ENCODE measurements around the gene KAT2B.
"Not testable (repeated sequence)": the region's sequence is repeated elsewhere in the genome, so short reads cannot be mapped to it uniquely, and the experiment has no call there.

Gene KAT2B

DNA sequence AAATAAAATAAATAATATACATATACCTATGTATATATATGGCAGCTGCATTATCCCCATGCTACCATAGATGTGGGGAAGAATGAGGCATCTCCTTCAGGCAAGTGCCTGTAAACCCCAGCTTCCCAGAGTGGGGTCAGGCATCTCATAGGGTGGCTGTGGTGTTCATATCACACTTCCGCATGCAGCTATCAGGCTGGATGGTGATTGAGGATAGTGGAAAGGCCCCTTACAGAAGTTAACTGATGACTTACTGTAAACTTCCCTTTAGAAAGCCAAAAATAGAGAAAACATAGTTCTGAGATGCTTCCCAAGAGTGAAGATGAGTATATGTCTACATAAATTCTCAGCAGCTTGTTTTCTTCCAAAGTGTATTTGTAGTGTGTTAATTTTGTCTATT lies 24.7 kb upstream of the KAT2B start:
- no peak for TF ChIP-seq CTCF (conservative IDR thresholded peaks at IDR 0.05; ENCODE audit: low read depth, low read length)
- H3K4me1 ChIP-seq (ENCODE audit: low read depth, poor library complexity, severe bottlenecking), result no peaks in the 10 kb centered on the region
- H3K4me2 ChIP-seq, result no peak overlapping the region
- H3K79me2 ChIP-seq (ENCODE audit: insufficient read depth, low read depth), result no peaks in the 10 kb centered on the region
- H4K20me1 ChIP-seq (ENCODE audit: insufficient read depth), result no peaks in the 10 kb centered on the region
- no peaks in the 10 kb centered on the region for H3K36me3 ChIP-seq (ENCODE audit: insufficient read depth)
- no peak overlapping the region for H3K9ac ChIP-seq
- no peaks in the 10 kb centered on the region for H3K27me3 ChIP-seq (ENCODE audit: insufficient read depth, low read depth)
- no peak overlapping the region for H3K4me3 ChIP-seq (IDR thresholded peaks at IDR 0.05; ENCODE audit: insufficient read depth, low read depth, low read length)
- H3K27ac ChIP-seq, result no peak overlapping the region
- no peak overlapping the region for H2AFZ ChIP-seq (ENCODE audit: low read depth)

GRCh38 chr3:20016076-20016475 lies 24.2 kb upstream of the KAT2B start:
- H4K20me1 ChIP-seq (ENCODE audit: insufficient read depth); H3K4me3 ChIP-seq (IDR thresholded peaks at IDR 0.05; ENCODE audit: insufficient read depth, low read depth, low read length); H3K9ac ChIP-seq; H3K4me1 ChIP-seq (ENCODE audit: low read depth, poor library complexity, severe bottlenecking); H2AFZ ChIP-seq (ENCODE audit: low read depth); H3K4me2 ChIP-seq; H3K27ac ChIP-seq; H3K27me3 ChIP-seq (ENCODE audit: insufficient read depth, low read depth); H3K36me3 ChIP-seq (ENCODE audit: insufficient read depth); H3K79me2 ChIP-seq (ENCODE audit: insufficient read depth, low read depth): not testable (repeated sequence)

DNA sequence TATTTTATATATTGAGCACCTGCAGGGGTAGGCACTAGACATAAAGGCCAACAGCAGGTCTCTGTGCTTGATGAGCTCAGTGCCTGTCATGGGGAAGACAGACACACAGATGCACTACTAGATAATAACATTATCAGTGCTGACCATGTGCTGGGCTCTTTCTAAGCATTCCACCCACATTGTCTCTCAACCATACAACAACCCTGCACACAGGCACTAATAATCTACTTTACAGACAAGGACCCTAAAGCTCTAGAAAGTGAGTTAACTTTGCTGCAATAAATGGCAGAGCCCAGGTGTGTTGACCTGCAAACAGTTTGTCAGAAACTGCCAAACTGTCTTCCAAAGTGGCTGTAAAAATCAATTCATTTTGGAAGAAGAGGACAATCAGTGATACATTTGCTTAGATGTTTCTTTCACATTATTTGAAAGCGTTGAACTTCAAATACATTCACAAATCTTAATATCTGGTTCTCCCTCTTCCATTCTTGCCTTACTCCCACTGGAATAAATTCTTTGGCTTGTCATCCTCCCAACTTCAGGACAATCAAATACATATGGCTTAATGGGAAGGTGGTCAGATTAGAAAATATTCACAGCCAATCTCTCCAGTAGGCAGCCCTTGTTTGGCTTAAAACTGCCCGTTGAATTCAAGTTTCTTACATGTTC lies 17.2 kb upstream of the KAT2B start:
- Histone ChIP-seq H2AFZ (ENCODE audit: low read depth) (no peak overlapping the region), H3K4me1 (ENCODE audit: low read depth, poor library complexity, severe bottlenecking) (no peaks in the 10 kb centered on the region), H3K27me3 (ENCODE audit: insufficient read depth, low read depth) (no peaks in the 10 kb centered on the region), H3K4me2 (no peak overlapping the region), H3K4me3 (IDR thresholded peaks at IDR 0.05; ENCODE audit: insufficient read depth, low read depth, low read length) (no peak overlapping the region), H4K20me1 (ENCODE audit: insufficient read depth) (no peaks in the 10 kb centered on the region), H3K27ac (no peak overlapping the region), H3K36me3 (ENCODE audit: insufficient read depth) (no peaks in the 10 kb centered on the region), H3K9ac (no peak overlapping the region), H3K79me2 (ENCODE audit: insufficient read depth, low read depth) (no peaks in the 10 kb centered on the region)
- no peak for TF ChIP-seq CTCF (conservative IDR thresholded peaks at IDR 0.05; ENCODE audit: low read depth, low read length)

DNA sequence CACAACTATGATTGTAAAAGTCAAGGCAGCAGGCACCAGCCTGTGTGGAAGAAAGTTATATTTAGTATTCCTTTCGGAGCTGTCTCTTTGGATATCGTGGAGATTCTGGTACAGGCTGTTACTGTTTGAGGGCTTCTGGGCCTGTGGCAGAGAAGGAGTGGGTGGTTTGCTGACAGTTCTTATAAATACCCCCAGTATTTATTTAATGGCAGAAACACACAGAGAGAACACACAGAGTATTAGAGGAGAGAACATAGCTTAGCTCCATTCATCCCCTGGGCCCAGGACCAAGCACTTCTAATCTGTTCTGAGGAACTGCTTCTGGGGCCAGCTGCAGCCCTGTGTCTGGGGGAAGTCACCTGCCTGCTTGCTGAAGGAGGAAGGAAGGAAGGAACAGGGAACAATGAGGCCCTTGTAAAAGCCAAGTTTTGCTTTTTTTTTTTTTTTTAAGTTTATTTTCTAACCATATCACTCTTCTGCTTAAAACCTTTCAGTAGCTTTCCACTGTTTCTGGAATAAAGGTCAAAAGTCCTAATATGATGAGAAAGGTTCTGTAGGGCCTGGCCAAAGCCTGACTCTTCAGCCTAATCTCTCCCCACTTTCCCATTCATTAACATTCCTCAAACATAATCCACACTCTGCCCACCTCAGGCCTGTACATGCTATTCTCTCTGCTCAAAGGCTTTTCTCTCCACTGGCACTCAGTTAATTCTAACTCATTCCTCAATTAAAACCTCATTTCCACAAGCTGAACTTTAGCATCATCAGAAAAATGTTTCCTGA lies 16.4 kb upstream of the KAT2B start:
- Histone ChIP-seq H4K20me1 (ENCODE audit: insufficient read depth) (no peaks in the 10 kb centered on the region), H3K4me2 (no peak overlapping the region), H2AFZ (ENCODE audit: low read depth) (no peak overlapping the region), H3K36me3 (ENCODE audit: insufficient read depth) (no peaks in the 10 kb centered on the region), H3K4me3 (IDR thresholded peaks at IDR 0.05; ENCODE audit: insufficient read depth, low read depth, low read length) (no peak overlapping the region), H3K27ac (no peak overlapping the region), H3K27me3 (ENCODE audit: insufficient read depth, low read depth) (no peaks in the 10 kb centered on the region), H3K79me2 (ENCODE audit: insufficient read depth, low read depth) (no peaks in the 10 kb centered on the region), H3K4me1 (ENCODE audit: low read depth, poor library complexity, severe bottlenecking) (no peaks in the 10 kb centered on the region), H3K9ac (no peak overlapping the region)
- TF ChIP-seq CTCF (conservative IDR thresholded peaks at IDR 0.05; ENCODE audit: low read depth, low read length), result no peak

GRCh38 chr3:20027136-20027535 lies 13.1 kb upstream of the KAT2B start:
- H3K79me2 ChIP-seq (ENCODE audit: insufficient read depth, low read depth), result no peaks in the 10 kb centered on the region
- H3K27me3 ChIP-seq (ENCODE audit: insufficient read depth, low read depth), result no peaks in the 10 kb centered on the region
- no peaks in the 10 kb centered on the region for H3K36me3 ChIP-seq (ENCODE audit: insufficient read depth)
- no peak overlapping the region for H3K9ac ChIP-seq
- no peak overlapping the region for H3K4me2 ChIP-seq
- H3K4me1 ChIP-seq (ENCODE audit: low read depth, poor library complexity, severe bottlenecking), result no peaks in the 10 kb centered on the region
- H4K20me1 ChIP-seq (ENCODE audit: insufficient read depth), result no peaks in the 10 kb centered on the region
- H2AFZ ChIP-seq (ENCODE audit: low read depth), result no peak overlapping the region
- no peak overlapping the region for H3K27ac ChIP-seq
- H3K4me3 ChIP-seq (IDR thresholded peaks at IDR 0.05; ENCODE audit: insufficient read depth, low read depth, low read length), result no peak overlapping the region
- no peak for TF ChIP-seq CTCF (conservative IDR thresholded peaks at IDR 0.05; ENCODE audit: low read depth, low read length)
